ENCODE measurements around the gene METTL3.

Gene METTL3

DNA sequence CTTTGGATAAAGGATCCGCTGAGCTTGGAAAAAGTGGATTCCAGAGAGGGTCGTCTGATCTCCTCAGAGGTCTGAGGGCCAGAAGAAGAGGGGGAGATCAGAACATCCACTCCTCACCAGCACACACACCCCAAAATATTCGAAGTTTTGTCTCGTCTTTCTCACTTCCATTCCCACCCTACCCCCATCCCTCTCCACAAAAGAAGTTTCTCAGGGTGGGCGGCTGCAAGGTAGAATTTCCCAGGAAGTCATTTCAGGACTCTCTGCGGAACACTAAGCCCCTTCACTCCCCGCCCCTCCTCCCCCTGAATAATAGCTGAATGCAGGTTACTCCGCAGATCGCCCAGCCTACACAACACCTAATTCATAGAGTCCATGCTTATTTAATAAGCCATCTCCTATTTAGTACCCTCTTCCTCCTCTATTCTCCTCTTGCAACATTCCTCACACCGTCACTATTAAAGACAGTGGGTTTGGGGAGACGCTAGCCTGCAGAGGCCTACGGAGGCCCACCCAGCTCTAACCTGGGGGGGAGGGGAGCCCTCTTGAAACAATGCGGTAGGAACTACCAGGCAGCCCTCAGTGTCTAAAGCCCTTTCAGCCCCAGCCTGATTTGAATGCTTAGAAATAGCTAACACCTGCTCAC lies 15.7 kb upstream of the METTL3 start:
- no peak for DNase-seq (ENCODE audit: low spot score)

GRCh38 chr14:21525962-21526671 lies 15.0 kb upstream of the METTL3 start, which contains the start of gene SALL2:
Gene SALL2, minus strand, starts transcription at chr14:21526346. Its CDS starts 219 bp downstream, at chr14:21526127.
- peak; percentile 64 for DNase-seq (ENCODE audit: low spot score)

DNA sequence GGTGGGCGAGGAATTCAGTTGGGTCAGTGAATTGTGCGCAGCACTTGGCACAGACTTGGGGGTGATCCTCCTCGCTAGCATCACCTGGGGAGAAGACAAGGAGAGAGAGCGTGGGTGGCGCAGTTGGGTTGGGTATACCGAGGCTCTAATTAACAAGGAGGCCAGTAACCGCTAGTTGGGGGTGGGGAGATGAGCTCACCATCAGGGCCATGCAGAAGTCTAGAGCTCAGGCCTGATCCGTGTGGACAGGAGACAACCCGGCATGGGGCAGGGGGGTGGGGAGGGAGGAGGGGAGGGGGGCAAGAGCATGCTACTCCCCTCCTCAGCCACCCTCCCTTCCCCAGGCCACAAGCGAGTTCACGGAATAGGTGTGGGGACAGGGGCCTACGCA lies 14.4 kb upstream of the METTL3 start:
- no peak for DNase-seq (ENCODE audit: low spot score)

DNA sequence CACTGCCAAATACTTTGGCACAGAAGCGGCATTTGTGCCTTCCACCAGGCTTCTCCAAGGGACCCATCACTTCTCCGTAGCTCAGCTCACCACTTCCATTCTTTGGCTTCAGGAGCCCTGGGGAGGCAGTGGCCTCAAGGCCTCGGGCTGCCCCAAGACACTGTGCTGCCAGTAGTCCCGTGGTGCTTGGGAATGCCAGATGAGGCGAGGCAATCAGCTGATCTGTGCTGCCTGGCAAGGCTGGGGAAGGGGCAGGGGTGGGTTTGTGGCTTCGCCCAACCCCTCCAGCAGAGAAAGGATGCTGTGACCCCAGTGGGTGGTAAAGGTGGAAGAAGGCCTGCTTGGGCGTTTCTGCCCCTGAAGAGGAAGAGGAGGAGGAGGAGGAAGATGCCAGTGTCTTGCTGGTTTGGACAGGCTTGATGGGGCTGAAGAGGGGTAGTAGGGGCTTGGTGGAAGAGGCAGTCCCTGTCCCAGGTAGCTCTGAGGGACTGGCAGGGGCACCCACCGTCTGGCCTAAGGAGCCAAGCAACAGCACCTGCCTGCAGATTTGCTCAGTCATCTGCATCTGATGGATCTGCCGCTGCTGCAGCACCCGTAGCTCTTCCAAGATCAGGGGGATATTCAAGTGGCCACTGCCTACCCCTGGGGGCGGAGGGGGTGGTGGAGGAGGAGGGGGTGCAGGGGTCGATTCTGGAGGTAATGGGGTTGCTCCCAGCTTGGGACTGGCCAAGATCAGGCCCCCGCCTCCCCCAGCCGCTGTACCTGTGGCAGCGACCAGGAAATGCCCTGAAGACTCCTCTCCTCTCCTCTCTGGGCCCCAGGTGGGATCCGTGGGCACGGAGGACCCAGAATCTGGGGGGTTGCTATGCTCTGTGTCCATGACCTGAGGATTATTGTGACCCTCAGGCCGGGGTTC lies 13.7 kb upstream of the METTL3 start:
- DNase-seq (ENCODE audit: low spot score): no peak

GRCh38 chr14:21523203-21523602 lies 12.1 kb upstream of the METTL3 start:
- DNase-seq (ENCODE audit: low spot score): no peak

DNA sequence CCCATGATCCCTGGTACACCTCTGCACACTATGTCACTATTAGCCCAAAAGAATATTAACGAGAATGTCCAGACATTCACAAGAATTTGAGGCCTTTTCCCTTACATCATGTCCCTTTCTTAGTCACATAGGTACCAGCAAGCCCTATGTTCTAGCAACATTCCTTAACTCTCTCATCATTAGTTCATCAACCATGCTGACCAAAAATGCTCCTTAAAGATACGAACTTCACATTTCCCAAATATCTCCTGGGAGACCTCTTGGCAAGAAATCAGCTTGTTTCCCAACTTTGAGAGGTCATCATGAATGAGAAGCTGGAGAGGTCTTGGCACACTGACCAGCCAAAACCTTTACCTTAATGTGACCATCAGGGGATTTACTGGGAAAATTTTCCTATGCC lies 10.4 kb upstream of the METTL3 start:
- no peak for DNase-seq (ENCODE audit: low spot score)

DNA sequence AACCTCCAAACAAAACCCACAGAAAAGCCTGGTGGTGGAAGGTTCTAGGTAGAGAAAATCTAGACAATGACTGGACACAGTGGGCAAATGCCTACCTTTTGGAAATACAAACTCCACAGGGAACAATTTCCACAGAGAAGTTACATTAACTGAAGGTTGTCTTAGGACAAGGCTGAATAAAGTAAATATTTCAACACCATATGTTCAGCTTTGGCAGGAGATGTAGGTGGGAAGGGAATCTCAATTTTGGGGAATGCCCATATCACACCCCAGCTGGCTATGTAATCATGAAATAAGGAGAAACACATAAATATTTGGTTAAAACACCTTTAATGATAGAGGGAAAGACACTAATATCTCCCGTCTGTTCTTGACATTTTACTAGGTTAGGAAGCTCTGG lies 9.6 kb upstream of the METTL3 start:
- DNase-seq (ENCODE audit: low spot score): no peak

DNA sequence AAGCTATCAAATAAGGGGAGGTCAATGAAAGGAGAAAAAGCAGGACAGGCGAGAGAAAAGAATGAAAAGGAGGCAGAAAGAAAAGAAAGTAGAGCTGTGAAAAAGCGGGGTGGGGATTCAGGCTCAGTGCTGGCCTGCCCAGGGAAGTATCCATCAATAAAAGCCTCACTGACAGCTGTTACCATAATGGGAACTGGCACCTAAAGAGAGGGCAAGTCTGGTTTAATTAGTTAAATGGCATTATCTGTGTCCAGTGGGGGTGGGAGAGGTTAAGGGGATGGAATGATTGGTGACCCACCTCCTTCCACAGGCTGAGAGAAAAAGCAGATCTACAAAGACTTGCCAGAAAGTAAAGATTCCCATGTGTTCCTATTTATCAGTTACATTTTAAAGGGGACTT lies 7.6 kb upstream of the METTL3 start:
- no peak for DNase-seq (ENCODE audit: low spot score)

DNA sequence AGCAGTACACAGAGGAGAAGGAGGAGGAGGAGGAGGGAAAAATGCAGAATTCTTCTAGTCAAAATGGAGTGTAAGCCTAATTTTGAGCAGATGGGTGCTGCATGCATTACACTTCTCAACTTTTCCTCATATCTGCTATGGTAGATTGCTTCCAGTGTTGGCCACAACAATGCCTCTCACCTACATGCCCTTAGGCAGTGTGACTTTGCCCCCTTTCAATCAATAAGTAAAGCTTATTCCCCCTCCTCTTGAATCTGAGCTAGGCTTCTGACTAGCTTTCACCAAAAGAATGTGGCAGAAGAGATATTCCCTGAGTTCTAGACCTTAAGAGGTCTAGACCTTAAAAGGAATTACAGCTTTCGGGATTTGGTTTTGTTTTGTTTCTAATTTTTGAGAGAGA lies 3.2 kb upstream of the METTL3 start:
- DNase-seq (ENCODE audit: low spot score): no peak

DNA sequence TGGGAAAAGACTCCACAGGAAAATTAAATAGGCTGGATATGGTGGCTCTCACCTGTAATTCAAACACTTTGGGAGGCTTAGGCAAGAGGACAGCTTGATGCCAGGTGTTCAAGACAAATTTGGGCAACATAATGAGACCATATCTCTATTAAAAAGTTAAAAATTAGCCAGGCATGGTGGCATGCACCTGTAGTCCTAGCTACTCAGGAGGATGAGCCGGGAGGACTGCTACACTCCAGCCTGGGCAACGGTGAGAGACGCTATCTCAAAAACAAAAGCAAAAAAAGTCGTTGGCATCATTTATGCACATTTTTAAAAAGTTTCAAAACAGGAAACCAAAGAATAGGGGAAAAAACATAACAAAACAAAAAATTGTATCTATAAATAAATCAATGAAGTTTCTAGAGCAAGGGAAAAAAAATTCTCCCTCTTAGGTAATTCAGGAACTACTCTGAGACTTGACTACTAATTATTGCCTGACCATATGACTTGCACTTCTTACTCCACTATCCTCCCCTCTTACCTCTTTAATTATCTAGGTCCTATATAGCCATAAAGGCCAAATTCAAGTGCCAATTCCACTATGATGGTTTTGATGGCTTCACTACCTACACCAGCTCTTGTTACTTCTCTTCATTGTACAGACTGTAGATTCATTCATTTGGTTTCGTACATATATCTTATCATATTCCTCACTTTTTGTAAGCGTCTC lies 1.6 kb downstream of the METTL3 start:
- no peak for DNase-seq (ENCODE audit: low spot score)

- DNase-seq (ENCODE audit: low spot score): no peak
Observed at GRCh38 chr14:21506557-21506956, 4.6 kb downstream of the METTL3 start.

- DNase-seq (ENCODE audit: low spot score): peak; percentile 16
Observed at GRCh38 chr14:21505012-21505553, 6.1 kb downstream of the METTL3 start.

DNA sequence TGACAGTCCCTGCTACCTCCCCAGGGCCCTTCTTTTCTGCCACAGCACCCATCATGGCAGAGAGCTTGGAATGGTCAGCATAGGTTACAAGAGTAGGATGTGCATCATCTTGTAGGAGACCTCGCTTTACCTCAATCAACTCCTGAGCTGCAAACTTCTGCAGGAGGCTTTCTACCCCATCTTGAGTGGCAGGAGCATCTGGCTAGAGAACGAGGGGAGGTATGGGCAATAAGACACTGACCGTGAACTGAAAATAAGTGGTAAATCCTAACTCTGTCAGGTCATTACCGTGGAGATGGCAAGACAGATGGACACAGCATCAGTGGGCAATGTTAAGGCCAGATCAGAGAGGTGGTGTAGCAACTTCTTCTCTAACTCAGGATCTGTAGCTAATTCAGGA lies 7.8 kb downstream of the METTL3 start:
- no peak for DNase-seq (ENCODE audit: low spot score)

DNA sequence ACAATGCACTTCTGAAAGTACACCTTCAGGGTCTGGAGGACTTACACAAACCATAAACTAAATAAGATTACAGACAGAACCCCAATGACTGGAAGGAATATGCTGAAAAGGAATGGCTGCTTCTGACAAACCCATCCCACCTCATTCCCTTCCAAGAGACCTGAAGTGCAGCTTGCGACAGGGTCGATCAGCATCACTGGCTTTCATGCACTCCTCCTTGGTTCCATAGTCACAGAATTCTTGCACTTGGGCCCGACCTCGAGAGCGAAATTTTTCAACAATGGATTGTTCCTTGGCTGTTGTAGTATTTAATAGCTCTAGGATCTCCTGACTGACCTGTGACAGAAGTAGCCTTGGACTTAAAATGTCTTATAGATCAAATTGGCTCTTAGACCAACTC lies 9.6 kb downstream of the METTL3 start:
- DNase-seq (ENCODE audit: low spot score): no peak

- DNase-seq (ENCODE audit: low spot score): peak; percentile 68
Observed at GRCh38 chr14:21498540-21499526, 12.3 kb downstream of the METTL3 start.

- DNase-seq (ENCODE audit: low spot score): no peak
Observed at GRCh38 chr14:21496453-21496852, 14.7 kb downstream of the METTL3 start.

DNA sequence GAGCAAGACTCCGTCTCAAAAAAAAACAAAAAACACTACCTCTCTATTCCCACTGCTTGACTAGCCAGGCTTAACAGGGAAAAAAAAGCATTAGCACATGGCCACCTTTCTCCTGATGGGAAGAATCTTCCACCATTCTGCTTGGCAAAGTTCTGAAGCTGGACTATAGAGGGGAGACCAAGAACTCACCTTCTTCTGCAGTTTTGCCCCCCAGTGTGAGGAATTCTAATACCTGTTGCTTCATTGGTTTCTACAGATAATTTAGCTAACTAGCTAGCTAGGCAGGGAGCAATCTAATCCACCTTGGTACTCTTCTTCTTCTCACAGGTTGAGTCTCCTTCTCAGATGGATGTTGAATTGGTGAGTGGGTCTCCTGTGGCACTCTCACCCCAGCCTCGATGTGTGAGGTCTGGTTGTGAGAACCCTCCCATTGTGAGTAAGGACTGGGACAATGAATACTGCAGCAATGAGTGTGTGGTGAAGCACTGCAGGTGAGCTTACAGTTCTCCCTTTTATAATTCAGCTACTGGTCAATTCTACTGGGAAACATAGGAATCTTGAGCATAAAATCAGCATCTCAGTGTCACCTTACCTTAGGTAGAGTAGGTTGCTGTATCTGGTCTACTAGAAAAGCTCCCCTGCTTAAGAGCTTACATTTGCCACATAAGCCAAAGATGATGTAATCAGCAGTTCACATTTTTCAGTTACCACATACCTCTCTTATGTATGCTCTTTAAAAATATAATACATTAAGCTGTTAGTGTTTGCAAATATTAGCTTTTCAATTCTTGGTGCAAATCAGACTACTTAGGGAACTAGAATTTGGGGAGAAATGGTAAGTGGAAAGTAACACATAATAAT lies 16.0 kb downstream of the METTL3 start:
- no peak for DNase-seq (ENCODE audit: low spot score)

DNA sequence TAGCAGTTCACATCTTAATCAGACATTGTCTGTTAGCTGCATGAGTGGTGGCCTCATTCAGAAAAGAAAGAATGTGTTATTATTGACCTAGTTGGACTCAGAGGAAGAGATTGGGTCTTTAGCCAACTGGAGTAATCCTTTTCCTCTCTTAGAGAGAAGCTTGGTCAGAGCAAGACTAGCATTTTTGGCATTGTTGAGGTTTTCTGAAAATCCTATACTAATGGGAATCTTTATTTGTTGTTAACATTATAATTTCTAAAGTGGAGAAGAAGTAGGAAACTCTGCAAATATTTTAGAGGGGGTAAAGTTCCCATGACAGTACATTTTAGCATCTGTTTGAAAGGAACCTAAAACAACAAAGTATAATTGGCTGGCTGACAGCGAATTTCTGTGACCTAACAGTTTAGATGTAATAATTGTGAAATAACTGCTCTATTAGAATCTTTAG lies 24.5 kb downstream of the METTL3 start:
- no peak for DNase-seq (ENCODE audit: low spot score)

- DNase-seq (ENCODE audit: low spot score): peak; percentile 99
Observed at GRCh38 chr14:21476925-21477681, 34.0 kb downstream of the METTL3 start, which contains the start of the genes RAB2B and TOX4. Gene RAB2B, minus strand, starts transcription at chr14:21476959. Its CDS starts 87 bp downstream, at chr14:21476872. Gene TOX4, plus strand, starts transcription at chr14:21477195. Its CDS starts 84 bp downstream, at chr14:21477279.
